Fibroblast of the conjunctiva (primary cell): Measurements from ENCODE around the gene LRMDA.
A peak's percentile ranks its signal among the peaks of the same experiment; 100 is the strongest.

ENCODE experiments used
- DNase-seq: peaks from one replicate; pipeline ENCODE4 v3.0.0-alpha.2; 2010; ENCODE audit warnings: low read depth

Gene LRMDA

DNA sequence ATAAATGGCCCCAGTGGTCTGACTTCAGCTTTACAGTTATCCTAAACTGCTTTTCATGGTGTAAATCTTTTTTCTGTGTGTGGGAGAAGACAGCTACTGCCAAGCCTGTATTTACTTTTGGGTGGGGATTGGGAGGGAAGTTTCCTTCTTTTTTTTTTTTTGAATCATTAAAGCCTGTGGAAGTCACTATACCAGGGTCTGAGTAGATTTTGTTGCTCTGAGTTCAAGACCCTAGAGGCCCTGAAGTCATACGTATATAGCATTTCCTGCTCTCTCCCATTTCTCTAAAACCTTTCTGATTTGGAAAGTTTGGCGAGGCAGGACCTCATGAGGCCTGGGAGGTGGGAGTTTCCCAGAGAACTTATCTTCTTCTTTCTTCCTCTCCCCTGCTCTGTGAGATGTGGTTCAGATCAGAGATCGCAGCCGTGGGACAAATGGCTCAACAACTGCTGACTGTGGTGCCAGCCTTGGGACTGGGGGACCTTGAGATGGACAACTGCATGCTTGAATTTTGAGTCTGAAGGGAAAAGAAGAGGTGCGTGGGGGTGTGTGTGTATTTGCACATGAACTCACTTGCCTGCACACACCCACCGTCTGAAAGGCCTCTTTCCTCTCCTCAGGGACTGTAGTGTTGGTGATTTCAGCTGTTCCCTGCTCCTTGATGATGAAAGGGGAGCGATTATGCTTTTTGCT is 18.1 kb downstream of the LRMDA start:
- no peak for DNase-seq

DNA sequence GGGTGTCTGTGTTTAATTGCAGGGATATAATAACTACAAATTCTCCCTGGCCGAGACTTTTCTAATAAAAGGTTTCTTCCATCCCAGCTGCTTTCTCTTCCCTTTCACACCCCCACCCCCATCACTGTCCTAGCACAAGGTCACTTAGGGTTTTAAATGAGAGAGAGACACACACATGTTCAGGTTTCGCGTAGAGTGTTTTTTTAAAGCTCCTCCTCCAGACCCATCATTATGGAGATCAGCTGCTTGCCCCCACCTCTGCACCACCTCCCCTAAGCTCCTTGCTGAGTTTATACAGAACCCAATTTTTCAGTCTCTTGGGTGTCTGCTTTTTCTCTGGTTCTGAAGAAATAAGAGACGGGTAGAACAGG is 18.6 kb downstream of the LRMDA start:
- no peak for DNase-seq

DNA sequence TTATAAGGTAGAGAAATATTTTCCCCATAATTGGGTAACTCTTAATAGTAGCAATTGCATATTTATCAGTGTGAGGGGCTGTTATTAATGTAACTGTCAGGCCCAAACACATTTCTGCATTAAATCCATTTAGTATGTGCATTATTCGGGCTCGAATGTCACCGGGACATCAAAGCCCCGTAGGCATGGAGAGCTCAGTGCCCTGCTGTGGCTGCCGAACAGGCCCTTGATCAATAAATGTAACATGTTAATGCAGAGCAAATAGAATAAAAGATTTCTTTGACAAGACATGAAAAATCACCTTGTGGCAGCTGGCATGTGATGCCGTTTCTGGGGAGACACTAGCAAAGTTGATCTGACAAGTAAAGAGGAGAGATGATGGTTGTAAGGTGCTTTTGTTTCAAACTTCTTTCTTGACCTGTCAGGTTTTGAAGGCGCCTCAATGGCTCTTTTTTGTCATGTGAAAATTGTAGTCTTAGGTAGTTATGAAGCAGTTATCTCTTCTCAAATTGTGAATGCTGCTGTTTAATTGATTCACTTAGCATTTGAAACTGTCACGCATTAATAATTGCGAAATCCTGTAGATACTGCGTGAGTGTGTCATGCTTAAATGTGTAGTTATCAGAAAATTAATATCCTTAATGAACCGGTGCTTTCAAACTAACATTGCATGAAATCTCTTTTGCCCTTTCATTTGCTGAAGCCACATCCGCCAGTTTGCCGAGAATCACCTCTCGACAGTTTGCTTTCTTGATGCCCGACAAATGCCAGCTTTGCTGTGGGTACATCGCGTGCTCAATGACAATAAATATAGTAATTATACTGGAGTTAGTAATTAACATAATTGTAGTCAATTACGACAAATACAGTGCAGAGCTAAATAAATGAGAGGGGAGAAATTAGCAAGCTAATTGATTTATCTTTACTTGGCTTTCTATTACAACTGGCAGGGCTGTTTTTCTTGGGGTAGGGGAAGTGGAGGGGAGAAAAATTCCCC is 19.5 kb downstream of the LRMDA start:
- DNase-seq: no peak

DNA sequence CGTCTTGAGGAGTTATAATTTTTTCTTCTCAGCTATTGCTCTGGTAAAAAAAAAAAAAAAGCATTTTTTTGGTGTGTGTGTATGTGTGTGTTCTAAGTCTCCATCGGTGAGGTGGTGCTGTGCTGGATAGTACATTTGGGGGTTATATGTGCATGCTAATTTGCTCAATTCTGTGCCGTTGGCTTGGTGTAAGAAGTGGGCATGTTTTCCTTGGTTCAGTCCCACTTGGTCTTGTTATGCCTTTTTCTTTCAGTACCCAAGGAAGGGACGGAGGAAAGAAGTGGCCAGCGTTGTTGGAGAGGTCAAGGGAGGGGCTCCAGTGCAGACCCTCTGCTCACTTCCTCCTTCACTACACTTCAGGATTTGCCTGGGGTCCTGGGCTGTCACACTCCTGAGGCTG is 20.4 kb downstream of the LRMDA start:
- DNase-seq: no peak

DNA sequence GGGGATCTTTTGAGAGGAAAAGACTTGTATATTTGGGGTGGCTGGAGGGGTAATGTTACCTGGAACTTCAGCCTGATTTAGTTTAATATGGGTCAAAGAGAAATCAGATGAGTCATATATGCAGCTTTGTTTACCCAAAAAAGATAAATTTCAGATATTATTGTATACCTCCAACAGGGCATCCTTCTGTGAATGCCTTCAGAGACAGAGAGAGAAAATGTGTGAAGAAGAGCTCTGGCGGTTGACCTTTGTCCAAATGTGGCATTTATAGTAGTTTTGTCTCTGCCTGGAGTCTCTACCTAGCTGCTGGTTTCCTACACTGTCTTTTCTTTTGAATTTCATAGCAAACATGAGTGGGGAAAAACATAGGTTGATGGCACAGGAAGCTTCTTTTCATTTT is 21.6 kb downstream of the LRMDA start:
- DNase-seq: no peak

DNA sequence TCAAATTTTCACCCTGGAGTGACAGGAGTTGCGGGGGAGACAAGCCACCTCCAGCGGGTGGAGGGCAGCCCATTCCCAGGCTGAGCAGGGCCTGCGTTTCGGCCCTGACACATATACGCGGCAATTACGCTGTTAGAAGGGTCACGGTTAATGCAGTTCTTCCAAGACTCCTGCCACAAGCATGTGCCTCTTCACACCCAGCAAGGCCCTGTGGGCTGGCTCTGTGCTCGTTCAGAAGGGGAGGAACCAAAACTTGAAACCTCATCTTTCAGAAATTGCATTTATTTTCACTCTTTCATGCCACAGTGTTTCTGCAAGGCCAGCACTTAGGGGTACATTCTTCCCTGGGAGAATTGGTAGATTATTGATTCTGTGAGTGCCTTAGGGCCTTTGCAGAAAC is 24.7 kb downstream of the LRMDA start:
- no peak for DNase-seq

DNA sequence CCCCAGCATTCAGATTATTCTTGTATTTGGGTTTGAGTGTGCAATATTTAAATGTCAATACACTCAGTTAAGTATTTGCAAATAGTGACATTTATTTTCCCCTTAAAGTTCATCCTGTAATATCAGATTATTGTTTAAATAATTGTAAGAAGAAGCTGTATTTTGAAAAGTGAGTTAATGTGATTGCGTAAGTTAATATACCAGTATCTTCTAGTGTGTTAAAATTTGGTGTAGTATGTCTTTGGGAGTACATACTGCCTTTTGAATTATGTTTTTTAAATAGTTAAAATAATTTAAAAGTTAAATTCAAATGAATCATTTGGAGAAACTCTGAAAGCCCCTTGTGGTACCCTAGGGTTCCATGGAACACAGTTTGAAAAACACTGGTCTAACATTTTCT is 28.6 kb downstream of the LRMDA start:
- no peak for DNase-seq

DNA sequence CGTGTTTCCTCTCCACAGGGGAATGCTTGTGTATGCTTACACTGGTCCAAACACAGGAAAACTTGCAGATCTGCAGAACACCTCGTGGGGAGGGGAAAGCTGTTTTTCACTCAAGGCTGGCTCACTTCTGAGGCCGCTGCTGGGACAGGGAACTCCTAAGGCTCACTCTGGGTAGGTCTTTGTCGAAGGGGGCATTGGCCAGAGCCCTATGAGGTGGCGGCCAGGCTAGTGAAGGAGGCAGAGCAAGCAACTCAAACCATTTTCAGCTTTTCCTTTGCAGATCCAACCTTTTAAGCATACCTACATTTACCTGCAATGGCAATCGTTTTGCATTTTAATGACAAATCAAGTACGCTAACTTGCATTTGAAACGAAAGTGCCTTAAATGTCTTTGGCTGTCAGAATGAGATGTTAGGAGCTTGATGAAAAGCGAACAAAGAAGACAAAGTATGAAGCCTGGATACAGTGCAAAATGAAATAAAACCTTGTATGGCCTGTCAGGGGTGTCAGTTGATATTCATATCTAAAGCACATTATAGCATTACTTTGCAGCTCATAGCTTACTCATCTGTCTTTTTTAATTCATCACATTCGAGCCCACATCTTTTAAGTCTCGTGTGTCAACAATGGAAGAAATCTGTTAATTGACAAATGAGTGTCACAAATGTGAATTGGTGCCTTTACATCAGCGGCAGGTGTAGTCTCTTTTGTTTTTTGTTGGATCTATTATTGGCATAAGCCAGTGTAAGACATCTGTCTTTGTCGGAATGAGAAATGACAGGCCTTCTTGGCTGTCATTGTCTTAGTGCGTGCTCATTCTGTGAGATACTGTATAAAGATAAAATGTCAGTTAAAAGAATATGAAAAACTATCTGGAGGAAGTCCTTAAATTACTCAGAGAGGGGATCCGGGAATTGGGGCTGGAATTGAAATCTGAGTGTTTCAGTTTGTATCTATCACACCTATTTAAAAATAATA is 30.5 kb downstream of the LRMDA start:
- no peak for DNase-seq

DNA sequence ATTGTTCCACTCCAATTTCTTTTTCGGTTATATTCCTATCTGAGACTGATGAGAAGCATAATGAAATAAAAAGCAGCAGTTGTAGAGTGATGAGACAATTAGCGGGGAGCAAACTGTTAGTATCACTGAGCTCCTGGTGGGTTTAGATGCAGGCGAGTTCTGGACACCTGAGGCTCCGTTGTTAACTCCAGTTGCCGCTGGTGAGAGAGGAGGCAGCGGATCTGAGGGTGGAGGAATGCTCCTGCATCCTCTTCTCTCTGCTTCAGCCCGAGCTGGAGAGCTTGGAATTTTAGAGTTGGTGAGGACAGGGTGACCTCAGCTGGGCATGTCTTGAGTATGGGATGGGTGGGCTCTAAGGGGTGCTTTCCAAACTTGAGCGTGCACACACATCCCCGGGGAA is 31.4 kb downstream of the LRMDA start:
- DNase-seq: no peak

DNA sequence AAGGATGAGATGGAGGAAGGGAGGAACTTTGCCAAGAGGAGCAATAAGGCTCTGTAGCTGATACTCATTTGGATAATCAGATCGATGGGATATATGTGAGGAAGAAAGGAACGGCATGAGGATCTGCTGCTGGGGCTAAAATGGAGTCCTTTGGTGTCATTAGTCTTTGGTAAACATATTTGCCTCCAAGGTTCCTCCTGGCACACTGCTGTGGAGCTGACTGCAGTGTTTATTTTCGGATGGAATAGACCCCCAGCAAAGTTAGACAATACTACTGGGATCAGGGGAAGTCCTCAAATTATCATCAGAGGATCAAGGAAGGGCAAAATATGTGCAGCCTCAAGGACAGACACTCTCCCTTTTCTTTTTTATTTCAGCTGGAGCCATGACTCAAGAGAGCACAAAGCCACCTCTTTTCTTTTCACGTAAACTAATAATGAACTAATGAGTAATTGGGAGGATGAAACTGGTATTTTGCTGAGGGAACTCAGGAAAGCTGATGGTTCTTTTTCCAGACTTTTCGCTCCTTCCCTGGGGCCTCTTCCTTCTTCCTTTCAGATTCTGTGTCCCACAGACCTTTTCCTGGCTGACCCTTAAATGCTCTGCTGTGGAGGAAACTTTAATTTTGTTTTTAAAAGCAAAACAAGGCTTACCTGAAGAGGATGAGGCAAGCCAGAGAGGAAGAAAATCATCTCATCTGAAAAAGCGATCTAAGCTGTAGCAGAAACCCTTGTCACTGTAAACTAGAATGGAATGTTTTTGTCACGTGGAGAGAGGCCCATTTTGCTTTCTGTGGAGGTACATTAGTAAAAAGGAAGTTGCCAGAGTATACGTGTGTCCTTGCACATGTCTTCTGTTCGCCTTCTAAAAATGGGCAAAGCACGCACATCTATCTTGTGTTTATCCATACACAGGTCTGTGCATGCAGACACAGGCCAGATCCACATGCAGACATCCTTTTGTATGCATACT is 33.3 kb downstream of the LRMDA start:
- no peak for DNase-seq

DNA sequence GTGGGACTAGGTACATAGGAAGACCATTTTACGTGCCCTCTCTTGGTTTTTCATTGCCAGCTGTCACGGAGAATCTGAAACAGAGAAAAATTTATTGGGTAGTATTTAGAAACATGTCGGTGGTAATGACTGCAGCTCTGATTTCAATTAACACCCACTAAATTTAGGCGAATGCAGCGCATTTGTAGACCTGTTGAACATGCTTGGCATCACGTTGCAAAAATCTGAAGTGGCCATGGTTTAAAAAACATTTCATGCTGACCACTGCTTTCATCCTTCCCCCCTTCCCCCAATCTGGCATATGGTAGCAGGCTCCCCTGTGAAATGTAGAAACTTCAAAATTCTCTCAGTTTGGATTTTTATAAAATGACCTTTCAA is 34.0 kb downstream of the LRMDA start:
- no peak for DNase-seq

DNA sequence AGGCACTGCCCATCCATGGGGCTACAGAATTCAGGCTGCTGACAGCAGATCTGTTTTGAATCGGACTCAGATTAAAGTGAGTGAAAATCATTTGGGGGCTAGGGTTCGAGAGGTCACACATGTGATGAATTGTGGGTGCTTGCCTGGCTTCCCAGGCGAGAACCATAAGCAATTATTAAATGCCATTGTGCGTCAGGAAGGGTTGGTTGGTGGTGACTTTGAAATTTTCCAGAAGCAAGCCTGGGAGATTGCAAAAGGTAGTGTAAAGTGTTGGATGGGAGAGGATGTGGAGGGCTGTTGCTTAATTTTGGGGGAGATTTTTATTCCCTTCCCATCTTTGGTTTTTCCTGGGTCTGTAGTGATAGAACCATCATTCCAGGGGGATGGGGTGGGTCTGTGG is 34.6 kb downstream of the LRMDA start:
- DNase-seq: no peak

DNA sequence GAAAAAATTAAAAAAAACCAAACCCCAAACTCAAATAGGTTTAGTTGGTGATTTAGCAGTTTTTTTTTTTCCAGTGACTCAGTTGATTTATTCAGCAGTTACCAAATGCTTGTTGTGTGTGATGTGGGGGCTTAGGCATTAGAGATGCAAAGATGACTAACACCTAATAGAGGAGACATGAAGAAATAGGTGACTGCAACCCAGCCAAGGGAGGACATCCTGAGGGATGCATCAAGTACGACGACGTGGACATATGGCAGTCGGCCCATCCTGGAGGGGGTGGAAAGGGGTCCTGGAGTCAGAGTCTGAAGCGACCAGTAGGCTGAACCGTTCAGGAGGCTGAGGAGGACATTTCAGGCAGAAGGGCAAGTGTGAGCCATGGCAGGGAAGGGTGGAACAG is 35.5 kb downstream of the LRMDA start:
- no peak for DNase-seq

DNA sequence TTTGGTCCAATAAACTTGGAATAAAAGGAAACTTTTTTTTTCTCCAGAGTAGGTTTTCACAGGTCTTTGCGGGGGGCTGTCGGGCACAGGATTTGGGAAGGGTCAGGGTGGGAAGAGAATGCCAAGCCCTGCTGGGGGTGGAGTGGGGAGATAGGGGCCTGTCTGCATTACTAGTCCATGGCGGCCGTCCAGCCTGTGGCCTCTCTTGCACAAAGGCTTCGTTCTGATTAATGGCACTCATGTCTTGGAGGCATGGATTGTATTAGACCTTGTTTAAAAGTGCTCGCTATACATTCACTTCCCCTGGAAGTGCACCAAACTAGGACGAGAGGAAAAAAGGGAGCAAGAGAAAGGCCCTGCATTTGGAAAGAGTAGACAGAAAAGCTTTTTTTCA is 37.2 kb downstream of the LRMDA start:
- DNase-seq: no peak

DNA sequence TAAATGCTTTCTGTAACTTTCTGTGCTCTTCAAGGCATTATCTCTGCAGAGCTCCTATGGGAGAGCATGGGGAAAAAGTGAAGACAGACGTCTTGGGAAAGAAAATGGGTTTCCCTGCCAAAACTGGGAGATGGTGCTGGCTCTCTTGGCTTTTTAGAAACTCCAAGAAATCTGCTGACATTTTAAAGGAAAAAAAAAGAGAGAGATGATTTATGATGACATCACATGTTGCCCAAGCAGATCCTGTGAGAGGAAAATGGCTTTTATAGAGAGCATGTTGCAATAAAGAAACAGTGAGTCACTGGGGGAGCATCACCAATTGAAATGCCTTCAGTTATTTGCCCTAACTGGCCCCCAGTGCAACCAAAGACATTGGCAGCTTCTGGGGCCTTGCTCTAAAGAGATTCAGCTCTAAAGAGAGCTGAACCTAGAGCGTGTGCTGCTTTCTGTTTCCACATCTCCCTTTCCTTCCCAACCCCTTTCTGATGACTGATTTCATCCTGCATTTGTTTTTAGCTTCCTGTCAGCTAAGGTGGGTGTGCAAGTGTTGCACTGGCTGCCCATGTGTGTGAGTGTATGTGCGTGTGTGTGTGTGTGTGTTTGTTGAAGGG is 37.7 kb downstream of the LRMDA start:
- DNase-seq: peak; percentile 95

DNA sequence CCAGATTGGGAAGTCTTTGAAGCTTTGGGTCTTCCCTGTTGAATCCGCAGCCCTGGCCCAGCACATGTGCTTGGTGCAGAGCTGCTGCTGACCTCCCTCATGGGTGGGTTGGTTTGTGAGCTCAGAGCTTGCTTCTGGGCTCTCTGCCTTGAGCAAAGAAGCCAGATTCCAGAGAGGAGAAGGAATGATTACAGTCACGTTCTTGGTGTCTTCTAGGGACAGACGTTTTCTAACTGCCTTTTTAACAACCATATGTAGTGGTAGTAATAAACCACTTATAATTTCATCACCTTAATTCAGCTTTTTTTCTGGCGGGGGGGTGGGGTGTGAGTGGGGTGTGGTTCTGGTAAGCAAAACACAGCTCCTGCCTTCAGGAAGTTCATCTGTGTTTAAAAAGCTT is 39.5 kb downstream of the LRMDA start:
- peak; percentile 22 for DNase-seq

DNA sequence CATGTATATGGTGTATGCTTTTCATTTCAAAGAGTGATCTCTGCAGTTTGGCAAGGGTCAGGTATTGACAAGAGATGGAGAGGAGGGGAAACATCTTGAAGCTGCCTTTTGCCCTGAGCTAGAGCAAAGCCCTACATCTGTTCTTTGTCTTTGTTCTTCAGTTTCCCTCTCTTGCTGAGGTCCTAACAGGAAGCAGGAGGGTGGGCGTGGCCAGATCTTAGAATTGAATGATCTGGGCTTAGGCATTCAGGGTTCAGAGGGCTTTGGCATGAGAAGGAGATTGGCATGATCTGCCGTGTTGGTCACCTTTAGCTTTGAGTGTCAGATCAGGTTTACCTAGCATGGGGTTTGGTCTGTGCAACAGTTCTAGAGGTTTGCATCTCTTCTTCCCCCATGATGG is 41.3 kb downstream of the LRMDA start:
- no peak for DNase-seq

DNA sequence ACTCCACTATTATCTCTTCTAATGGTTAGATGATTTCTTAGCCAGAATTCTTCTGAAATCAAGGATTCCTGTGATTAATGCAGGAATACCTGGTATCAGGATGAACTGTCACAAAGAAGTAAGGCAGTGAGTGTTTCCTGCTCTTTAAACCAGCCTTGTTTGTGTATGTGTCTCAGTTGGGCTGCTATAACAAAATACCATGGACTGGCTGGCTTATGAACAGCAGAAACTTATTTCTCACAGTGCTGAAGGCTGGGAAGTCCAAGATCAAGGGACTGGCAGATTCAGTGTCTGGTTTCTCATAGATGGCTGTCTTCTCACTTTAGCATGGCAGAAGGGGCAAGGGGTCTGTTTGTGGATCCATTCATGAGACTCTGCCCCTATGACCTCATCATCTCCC is 42.7 kb downstream of the LRMDA start:
- no peak for DNase-seq

DNA sequence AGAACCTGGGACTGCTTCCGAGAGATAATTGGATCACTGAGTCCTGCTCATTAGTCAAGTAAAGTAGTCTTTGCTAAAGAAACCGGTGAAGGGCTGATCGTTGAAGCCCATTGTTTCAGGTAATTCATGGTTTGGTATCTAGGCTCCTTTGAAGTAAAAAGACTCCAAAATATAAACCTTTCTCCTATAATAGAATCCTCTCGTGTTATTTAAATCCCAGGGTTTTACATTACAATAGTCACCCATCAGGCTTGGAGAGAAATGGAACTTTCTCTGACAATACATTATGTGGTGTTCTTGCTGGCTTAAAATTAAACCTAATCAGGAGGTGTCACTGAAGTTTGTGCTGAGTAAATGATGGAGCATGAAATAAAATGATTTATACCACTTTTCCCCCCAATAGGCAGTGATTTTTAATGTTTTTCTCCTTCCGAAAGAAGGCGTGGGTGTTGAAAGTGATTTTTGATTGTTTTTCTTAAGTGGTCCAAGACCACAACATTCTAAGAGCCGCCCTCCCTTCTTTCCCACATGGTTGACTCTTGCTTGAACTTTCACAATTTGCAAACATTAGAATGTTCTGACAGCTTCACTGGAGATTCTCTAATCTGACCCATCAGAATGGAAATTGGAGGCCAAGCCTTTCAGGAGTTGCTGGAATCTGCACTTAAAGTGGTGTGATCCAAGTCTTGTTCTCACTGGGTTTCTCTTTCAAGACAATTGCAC is 44.2 kb downstream of the LRMDA start:
- DNase-seq: no peak

DNA sequence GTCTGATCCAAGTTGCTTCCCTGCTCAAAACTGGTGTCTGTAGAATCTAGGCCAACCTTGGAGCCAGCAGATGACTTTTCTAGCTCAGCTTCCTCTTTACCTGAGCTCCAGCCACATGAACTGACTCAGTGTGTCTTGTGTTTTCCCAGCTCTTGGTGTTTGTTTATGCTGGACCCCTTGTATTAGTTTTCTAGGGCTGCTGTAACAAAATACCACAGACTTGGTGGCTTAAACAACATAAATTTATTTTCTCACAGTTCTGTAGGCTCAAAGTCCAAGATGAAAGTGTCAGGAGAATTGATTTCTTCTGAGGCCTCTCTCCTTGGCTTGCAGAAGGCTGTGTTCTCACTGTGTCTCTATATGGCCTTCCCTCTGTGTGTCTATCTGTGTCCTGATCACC is 45.1 kb downstream of the LRMDA start:
- no peak for DNase-seq
